HG03175 (cell line): ENCODE results near the gene ANO4.
"Not testable (repeated sequence)": the region's sequence is repeated elsewhere in the genome, so short reads cannot be mapped to it uniquely, and the experiment has no call there.

Source experiments
- ATAC-seq: cut with Tn5 transposase; IDR thresholded peaks from one replicate; pipeline ENCODE4 v1.9.1; 2021; ENCODE audit warnings: mild to moderate bottlenecking, moderate library complexity; ENCODE audit not compliant: unreplicated experiment

ANO4 gene

DNA sequence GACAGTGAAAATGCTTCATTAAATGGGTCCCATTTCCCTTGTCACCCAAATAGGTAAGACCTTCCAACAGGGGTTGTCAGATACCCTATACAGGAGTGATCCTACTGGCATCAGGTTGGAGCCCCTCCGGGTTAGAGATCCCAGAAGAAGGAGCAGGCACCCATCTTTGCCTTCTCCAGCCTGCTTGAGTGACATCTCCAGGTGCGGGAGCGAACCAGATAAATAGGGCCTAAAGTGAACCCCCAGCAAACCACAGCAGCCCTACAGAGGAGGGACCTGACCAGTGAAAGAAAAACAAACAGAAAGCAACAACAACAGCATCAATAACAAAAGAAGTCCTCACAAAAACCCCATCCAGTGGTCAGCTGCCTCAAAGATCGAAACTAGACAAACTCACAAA, 233.2 kb downstream of the ANO4 start:
- no peak for ATAC-seq

DNA sequence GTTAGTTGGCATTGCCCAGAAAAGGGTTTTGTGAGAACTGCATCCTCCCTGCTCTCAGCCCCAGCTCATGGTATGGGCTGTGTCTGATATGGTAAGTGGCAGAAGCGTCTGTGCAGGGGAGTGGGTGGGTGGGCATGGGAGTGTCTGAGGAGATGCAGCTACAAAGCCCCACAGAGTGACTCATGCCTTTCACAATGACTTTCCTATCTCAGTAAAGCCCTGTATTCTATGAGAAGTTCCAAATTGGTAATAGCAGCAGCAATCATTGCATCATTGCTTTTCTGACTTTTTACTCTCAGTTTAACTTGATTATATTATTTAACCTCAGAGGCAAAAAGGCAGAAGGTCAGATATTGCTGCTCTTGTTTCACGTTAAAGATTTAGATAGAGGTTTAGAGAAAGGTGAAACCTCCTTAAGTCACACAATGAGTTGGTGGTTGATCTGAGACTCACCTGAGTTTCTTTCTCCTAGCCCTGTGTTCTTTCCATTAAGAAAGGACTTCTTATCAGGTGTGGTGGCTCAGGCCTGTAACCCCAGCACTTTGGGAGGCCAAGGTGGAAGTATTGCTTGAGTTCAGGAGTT, 243.8 kb downstream of the ANO4 start:
- no peak for ATAC-seq

DNA sequence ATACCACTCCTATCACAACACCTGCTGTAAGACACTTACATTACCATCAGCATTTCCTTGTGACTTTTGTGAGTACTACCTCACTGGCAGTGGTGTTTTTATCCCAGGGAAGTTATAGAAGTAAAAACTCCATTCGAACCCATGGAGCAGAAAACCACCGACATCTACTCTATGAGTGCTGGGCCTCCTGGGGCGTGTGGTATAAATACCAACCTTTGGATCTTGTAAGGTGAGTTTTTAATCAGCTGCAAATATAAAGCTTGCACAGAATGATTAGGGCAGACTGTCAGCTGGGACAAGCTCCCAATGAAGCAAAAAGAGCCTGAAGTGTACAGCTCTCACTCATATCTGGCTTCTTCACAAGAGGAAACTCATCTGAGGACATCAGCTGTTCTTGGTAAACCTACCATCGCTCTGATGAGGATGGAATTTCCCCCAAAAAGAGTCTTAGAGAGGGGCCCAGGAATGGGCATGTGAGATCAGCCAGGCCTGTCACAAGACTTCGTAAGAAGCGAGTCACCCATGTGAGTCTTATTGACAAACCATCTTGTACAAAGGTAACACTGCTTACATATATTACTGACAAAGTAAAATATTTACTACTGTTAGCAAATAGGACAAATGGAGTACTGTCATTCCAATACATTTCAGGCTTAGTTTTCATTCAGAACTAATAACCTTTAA, 245.4 kb downstream of the ANO4 start:
- ATAC-seq, result no peak

DNA sequence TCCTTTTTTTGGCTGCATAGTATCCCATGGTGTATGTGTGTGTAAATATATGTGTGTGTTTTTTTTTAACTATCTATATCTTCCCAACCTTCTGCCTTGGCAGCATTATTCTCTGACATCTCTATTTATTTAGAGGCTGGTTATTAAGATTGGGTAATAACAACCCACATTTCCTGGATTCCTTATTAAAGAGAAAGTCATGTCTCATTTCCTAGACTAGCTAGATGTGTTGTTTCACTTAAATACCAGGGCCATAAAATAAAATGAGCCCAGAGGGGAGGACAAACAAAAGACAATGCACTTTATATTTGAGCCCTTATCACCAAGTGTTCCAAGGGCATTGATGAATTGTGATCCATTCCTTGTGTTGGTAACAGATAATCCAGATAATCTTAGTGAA, 246.4 kb downstream of the ANO4 start:
- no peak for ATAC-seq

DNA sequence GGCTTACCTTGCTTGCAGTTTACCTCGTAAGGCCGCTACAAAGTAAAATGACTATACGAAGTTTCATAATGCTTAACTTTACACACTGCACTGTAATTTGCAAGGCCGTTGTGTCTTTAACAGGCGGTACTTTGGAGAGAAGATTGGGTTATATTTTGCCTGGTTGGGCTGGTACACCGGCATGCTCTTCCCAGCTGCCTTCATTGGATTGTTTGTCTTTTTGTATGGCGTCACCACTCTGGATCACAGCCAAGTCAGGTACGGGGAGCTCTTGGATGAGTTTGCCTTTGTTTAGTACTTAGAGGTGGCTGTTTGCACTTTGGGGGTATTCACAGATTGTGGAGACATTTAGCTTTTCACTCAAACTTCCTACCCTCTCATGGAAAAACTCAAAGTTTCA, 247.6 kb downstream of the ANO4 start:
- no peak for ATAC-seq

DNA sequence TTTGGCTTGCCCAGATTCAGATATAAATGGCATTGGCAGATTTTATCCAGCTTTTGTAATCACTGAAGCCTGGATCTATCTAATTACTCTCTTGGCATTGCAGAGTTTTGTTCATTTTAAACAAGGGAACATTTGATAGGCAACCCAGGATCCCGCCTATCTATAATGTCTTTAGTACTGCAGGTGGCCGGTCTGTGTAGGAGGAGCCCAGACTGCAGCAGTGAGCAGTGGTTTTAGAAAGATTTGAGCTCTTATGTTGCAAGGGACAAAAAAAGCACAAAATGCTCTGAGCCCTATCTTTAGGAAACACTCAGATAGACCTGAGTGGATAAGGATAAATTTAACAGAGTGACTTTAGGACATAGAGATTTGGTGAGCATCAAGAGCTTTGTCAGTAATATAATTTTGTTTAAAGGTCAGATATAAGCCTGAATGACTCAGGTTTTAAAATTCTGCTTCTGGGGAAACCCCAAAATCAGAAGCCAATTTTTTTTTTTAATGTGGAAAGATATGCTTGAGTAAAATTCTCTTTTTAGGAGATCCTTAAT, 250.0 kb downstream of the ANO4 start:
- no peak for ATAC-seq

DNA sequence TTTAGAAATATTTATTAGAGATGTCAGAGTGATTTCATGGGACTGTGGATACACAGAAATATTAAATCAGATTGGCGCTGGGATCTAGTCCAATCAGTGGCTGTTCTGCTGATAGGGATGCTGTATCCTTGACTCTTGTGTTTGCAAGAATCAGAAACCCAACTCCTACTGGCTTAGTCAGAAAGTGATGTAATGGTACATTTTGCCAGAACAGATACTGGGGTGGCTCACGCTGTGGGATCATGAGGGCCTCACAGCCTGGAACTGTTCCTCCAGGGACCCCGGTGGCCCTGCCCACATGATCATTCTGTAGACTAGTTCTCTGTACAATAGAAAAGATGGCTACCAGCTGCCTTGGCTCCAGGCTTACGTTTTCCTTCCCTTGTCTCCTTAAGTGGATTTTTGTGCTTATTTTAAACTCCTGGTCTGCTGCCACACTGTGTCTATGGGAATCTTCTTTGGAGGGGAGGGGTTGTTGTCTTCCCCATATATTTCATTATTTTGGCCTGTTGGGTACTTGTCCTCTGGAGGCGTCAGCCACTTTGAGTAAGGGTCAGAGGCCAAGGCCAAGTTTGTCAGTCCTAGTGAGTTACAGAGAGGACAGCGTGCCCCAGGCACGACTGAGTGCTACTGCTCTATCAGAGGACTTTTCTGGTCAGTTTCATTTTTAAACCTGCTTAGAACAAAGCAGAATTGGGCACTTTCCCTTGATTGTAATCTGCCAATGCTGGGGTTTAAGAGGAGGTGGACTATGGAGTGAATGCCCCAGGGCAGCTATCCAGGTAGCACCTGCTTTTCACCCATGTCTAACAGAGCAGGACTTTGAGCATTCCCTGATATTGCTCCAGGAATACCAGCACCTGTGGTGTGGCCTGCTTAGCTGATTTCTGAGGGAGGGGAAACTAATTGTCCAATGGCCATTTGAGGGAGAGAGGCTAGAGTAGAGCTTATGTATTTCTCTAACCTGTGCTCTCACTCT, 251.2 kb downstream of the ANO4 start:
- ATAC-seq, result no peak

DNA sequence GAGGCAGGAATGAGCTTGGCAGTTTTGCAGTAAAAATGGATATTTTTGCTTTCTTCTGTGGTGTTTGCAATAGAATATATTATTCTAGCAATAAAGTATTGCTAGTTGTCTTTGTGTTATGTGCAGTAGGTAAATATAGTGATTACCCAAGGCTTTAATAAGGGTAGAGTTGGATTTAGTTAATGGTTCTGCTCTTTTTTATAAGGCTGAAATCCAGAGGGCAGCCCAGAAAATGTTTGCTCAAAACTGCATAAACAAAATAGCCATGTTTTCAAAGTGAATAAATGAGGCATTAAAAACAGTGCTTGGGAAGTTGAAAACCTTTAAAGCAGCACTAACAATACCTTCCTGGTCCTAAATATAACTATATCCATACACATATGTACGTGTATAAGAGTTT, 253.1 kb downstream of the ANO4 start:
- no peak for ATAC-seq

DNA sequence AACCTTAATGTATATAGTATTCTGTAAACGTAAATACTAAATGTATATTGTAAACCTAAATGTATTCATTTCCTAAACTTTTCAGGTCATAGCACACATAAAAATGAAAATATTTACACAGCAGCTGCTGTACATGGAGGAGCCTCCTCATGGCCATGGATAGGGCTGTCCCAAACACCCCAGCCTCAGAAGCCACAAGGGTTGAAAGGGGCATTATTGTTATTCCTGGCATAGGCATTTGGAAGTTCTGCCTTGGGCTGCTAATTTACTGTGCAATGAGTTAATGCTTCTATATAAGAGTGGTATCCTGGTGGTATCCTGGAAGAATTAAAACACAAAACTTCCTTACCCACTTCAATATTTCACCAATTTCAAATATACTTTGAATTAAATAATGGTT, 256.1 kb downstream of the ANO4 start:
- no peak for ATAC-seq

DNA sequence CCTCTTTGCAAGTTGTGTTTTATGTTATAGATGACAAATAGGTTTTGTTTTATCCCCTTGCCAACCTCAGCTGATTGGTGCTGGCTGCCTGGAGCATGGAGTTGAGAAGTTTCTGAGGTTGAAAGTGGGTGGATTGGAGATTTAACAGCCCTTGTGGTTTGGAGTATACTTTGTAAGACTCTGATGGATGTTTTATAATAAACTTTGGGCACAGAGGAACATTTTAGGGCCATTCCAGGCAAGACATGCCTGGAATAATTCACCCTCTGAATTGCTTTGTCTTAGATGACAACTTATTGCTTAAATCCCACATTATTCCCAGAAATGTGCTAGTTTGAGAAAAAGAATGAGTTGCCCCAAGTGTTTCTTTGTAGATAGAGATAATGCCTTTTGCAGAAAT, 256.6 kb downstream of the ANO4 start:
- no peak for ATAC-seq

DNA sequence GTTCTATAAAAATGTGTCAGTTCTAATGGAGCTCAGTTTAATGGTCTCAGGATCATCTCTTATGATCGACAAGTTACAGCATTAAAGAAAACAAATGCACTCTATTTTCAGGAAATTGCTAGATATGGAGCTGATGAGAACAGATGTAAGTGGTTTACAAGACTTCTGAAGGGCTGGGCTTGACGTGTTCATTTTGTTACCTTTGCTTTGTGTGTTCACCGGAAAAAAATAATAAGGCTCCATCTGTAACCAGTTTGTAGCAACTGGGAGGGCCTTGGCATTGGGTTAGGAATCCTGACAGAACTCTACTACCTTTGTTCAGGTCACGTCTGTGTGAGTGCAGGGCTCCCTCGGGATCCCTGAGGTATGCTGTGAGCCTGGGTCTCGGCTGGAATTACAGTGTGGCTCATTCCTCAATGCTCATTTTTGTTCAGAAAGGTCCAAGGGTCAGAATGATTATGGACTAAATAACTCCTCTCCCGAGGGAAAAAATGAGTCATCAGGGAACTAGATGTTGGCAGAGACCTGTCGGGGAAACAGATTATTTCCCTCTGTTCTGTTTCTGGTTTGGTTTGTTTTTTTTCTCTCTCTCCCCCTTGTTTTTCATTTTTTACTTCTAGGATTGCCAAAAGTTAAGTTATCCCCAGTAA, 257.4 kb downstream of the ANO4 start:
- ATAC-seq, result no peak

DNA sequence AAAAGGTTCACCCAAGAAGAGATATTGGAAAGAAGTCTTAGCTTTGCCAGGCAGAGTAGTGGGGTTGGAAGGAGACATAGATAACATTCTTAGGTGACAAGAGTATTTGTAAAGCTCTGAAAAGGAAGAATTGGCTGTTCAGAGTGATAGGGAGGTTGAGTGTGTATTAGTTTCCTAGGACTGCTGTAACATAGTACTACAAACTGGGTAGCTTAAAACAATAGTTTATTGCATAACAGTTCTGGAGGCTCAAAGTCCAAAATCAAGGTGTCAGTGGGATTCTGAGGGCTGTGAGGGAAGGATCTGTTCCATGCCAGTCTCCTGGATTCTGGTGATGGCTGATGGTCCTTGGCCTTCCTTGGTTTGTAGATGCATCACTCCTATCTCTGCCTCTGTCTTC, 258.6 kb downstream of the ANO4 start:
- ATAC-seq, result no peak

DNA sequence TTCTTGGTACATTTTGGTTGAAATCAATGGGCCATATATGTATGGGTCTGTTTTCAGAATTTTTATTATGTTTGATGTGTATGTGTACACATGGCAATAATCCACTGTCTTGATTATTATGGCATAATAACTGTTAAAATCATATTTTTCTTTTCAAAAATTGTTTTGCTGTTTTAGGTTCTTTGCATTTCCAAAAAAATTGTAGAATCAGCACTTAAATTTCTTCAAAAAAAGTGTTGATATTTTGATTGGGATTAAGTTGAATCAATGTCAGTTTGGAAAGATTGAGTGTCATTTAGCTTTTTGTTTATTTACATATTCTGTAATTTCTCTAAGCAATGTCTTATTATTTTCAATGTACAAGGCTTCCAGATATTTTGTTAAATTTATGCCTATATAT, 261.4 kb downstream of the ANO4 start:
- ATAC-seq, result no peak

DNA sequence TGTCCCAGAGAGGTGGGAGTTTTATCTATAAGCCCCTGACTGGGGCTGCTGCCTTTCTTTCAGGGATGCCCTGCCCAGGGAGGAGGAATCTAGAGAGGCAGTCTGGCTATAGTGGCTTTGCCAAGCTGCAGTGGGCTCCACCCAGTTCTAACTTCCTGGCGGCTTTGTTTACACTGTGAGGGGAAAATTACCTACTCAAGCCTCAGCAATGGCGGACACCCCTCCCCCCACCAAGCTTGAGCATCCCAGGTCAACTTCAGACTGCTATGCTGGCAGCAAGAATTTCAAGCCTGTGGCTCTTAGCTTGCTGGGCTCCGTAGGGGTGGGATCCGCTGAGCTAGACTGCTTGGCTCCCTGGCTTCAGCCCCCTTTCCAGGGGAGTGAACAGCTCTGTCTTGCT, 267.9 kb downstream of the ANO4 start:
- not testable (repeated sequence) for ATAC-seq

DNA sequence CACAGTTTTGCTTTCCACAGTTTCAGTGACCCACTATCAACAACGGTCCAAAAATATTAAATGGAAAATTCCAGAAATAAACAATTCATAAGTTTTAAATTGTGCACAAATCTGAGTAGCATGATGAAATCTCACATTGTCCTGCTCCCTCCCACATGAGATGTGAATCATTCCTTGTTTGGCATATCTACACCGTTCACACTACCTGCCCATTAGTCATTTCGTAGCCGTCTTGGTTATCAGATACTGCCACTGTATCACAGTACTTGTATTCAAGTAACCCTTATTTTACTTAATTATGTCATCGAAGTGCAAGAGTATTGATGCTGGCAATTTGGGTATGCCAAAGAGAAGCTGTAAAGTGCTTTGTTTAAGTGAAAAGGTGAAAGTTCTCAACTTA, 270.1 kb downstream of the ANO4 start:
- no peak for ATAC-seq

DNA sequence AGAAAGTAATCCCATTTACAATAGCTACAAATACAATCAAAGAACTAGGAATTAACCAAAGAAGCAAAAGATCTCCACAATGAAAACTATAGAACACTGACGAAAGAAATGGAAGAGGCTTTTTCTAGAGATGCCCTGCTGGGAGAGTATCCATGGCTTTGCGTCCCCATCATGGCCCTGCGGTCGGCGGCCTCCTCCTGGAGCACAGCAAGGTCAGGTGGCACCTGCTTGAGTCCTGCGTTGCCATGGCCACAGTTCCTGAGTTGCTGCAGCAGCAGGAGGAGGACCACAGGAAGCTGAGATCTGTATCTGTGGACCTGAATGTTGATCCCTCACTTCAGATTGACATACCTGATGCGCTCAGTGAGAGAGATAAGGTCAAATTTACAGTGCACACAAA, 271.9 kb downstream of the ANO4 start:
- ATAC-seq, result no peak

DNA sequence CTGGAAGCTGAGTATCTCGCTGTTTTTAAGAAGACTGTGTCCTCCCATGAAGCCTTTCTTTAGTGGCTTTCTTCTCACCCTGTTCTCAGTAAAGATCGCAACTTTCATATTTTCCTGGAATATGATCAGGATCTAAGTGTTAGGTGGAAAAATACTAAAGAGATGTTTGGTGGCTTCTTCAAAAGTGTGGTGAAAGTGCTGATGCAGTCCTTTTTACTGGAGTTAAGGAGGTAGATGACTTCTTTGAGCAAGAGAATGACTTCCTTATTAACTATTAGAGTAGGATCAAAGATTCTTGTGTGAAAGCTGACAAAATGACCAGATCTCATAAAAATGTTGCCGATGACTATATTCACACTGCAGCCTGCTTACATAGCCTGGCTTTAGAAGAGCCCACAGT, 273.8 kb downstream of the ANO4 start:
- no peak for ATAC-seq

DNA sequence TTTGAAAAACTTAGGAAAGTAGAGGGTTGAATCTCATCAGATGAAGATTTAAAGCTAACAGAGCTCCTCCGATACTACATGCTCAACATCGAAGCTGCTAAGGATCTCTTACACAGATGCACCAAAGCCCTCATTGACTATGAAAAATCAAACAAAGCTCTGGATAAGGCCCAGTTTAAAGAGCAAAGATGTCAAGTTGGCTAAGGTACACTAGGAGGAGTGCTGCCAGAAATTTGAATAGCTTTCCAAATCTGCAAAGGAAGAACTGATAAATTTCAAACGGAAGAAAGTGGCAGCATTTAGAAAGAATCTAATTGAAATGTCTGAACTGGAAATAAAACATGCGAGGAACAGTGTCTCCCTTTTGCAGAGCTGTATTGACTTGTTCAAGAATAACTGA, 274.3 kb downstream of the ANO4 start:
- no peak for ATAC-seq

DNA sequence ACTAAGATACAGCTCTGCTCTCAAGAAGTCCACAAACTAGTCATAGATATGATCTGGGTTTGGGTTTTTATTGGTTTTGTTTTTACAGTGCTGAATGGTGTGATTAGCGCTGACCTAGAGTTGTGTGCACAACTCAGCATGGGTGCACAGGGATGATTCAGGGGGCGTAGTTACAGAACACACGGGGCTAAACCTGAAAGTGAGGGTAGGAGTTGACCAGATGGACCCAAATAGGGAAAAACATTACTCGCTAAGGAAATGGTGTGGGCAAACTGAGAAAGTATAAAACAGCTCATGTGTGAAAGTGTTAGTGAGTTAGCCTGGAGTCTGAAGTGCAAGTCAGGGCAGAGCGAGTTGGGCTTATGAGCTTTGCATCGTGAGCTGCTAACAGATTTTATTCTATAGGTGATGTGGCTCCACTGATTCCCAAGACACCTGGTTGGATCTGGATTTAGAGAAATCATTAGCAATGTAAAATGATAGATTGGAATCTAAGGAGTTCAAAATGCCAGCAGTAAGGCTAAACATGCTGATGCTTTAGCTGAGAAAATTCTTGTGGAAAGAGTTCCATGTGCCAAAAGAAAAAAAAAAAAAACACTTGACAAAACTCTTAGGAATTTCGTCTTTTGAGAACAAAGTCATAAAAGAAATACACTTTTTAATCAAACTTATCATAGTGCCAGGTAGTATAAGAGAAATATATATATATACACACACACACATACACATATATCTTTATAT, 280.5 kb downstream of the ANO4 start:
- ATAC-seq, result peak; percentile 72

DNA sequence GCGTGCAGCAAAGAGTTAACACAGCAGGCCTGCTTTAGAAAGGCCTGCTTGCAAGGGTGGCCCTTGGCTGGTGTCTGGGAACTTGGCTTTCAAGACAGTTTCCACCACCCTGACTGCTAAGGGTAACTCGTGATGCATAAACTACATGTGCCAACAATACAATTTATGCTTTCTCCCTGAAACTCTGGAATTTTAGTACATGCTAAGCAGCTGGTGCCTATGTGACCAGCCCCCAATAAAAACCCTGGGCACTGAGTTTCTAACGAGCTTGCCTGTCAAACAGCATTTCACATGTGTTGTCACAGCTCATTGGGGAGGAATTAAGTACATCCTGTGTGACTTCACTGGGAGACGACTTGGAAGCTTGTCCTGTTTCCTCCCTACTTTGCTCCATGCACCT, 282.3 kb downstream of the ANO4 start:
- no peak for ATAC-seq
